HepG2 (cell line): ENCODE results near the gene FGFR3. TPM values are rescaled to one million over a fixed set of nuclear protein-coding genes. Genes with fewer than 3 reads are reported as not detected.
A peak's percentile ranks its signal among the peaks of the same experiment; 100 is the strongest.

Experiments
- ARID2 ChIP-seq: sonication (generic); formaldehyde crosslinking; IDR thresholded peaks from 2 replicates; pipeline ENCODE4 v1.8.1; 2022; ENCODE audit warnings: mild to moderate bottlenecking, missing genetic modification reagents, borderline replicate concordance
- CBX5 ChIP-seq: sonication (generic); formaldehyde crosslinking; IDR thresholded peaks from 2 replicates; pipeline ENCODE4 v1.4.0; 2020; ENCODE audit warnings: missing genetic modification reagents, borderline replicate concordance
- CSRNP2 ChIP-seq: sonication (generic); formaldehyde crosslinking; conservative IDR thresholded peaks from 2 replicates; pipeline ENCODE4 v1.8.0; 2022; ENCODE audit warnings: low read depth, missing genetic modification reagents
- EEA1 ChIP-seq: sonication (generic); formaldehyde crosslinking; IDR thresholded peaks from 2 replicates; pipeline ENCODE4 v1.5.1; 2020; ENCODE audit warnings: mild to moderate bottlenecking, missing genetic modification reagents, borderline replicate concordance
- GABPB1 ChIP-seq: IDR thresholded peaks from 2 replicates; pipeline ENCODE4 v1.6.1; 2016; ENCODE audit warnings: mild to moderate bottlenecking, missing genetic modification reagents, moderate library complexity, missing compliant biosample characterization
- GZF1 ChIP-seq: sonication (generic); formaldehyde crosslinking; IDR thresholded peaks from 2 replicates; pipeline ENCODE4 v1.5.1; 2020; ENCODE audit warnings: mild to moderate bottlenecking, missing genetic modification reagents
- HOXA9 ChIP-seq: sonication (generic); formaldehyde crosslinking; IDR thresholded peaks from 2 replicates; pipeline ENCODE4 v1.8.1; 2022; ENCODE audit warnings: missing genetic modification reagents, mild to moderate bottlenecking, moderate library complexity, borderline replicate concordance
- IKZF1 ChIP-seq: fragments of 450-650 bp; IDR thresholded peaks from 2 replicates; pipeline ENCODE4 v1.7.1; 2016
- NAIF1 ChIP-seq: sonication (generic); formaldehyde crosslinking; IDR thresholded peaks from 2 replicates; pipeline ENCODE4 v1.5.0; 2020; ENCODE audit warnings: mild to moderate bottlenecking, missing genetic modification reagents, borderline replicate concordance
- NFE2L2 ChIP-seq: fragments of 150-350 bp; IDR thresholded peaks from 2 replicates; pipeline ENCODE4 v1.6.1; 2014; ENCODE audit warnings: low read length
- PHF21A ChIP-seq: sonication (generic); formaldehyde crosslinking; IDR thresholded peaks from 2 replicates; pipeline ENCODE4 v1.5.0; 2020; ENCODE audit warnings: mild to moderate bottlenecking, missing genetic modification reagents
- SRF ChIP-seq: IDR thresholded peaks from 2 replicates; pipeline ENCODE4 v1.6.1; 2011; ENCODE audit warnings: mild to moderate bottlenecking, low read depth, low read length, moderate library complexity
- TERF1 ChIP-seq: sonication (generic); formaldehyde crosslinking; IDR thresholded peaks from 2 replicates; pipeline ENCODE4 v1.8.0; 2022; ENCODE audit warnings: mild to moderate bottlenecking, missing genetic modification reagents, moderate library complexity
- TP53 ChIP-seq: sonication (generic); formaldehyde crosslinking; conservative IDR thresholded peaks from 2 replicates; pipeline ENCODE4 v1.4.0; 2020; ENCODE audit warnings: missing genetic modification reagents
- TSC22D2 ChIP-seq: sonication (generic); formaldehyde crosslinking; IDR thresholded peaks from 2 replicates; pipeline ENCODE4 v1.5.1; 2020; ENCODE audit warnings: missing genetic modification reagents, mild to moderate bottlenecking, borderline replicate concordance
- XBP1 ChIP-seq: sonication (generic); formaldehyde crosslinking; IDR thresholded peaks from 2 replicates; pipeline ENCODE4 v1.5.0; 2020; ENCODE audit warnings: missing genetic modification reagents
- ZFP90 ChIP-seq: sonication (generic); formaldehyde crosslinking; IDR thresholded peaks from 2 replicates; pipeline ENCODE4 v1.8.0; 2022; ENCODE audit warnings: missing genetic modification reagents, mild to moderate bottlenecking, inconsistent platforms, borderline replicate concordance
- ZNF234 ChIP-seq: sonication (generic); formaldehyde crosslinking; conservative IDR thresholded peaks from 2 replicates; pipeline ENCODE4 v1.5.1; 2020; ENCODE audit warnings: mild to moderate bottlenecking, missing genetic modification reagents
- ZNF276 ChIP-seq: sonication (generic); formaldehyde crosslinking; IDR thresholded peaks from 2 replicates; pipeline ENCODE4 v1.4.0; 2020; ENCODE audit warnings: mild to moderate bottlenecking, low read depth, missing genetic modification reagents
- ZNF335 ChIP-seq: sonication (generic); formaldehyde crosslinking; IDR thresholded peaks from 2 replicates; pipeline ENCODE4 v1.4.0; 2020; ENCODE audit warnings: missing genetic modification reagents
- ZNF432 ChIP-seq: sonication (generic); formaldehyde crosslinking; IDR thresholded peaks from 2 replicates; pipeline ENCODE4 v1.5.0; 2020; ENCODE audit warnings: missing genetic modification reagents, mild to moderate bottlenecking, borderline replicate concordance
- ZNF737 ChIP-seq: sonication (generic); formaldehyde crosslinking; IDR thresholded peaks from 2 replicates; pipeline ENCODE4 v1.5.0; 2020; ENCODE audit warnings: missing genetic modification reagents, mild to moderate bottlenecking, borderline replicate concordance
- ZNF891 ChIP-seq: sonication (generic); formaldehyde crosslinking; IDR thresholded peaks from 2 replicates; pipeline ENCODE4 v1.5.0; 2020; ENCODE audit warnings: mild to moderate bottlenecking, missing genetic modification reagents
- ZUFSP ChIP-seq: sonication (generic); formaldehyde crosslinking; IDR thresholded peaks from 2 replicates; pipeline ENCODE4 v1.9.0; 2021; ENCODE audit warnings: missing genetic modification reagents, mild to moderate bottlenecking, borderline replicate concordance
- polyA plus RNA-seq, 8 experiments: library from polyadenylated mRNA; depleted of rRNA in 3 of 8; stranded (reverse) in 7 of 8; unstranded in 1 of 8; fragments of >200 nt; fragmentation: Illumina TruSeq in 4 of 8; extraction: Trizol in 4 of 8; gene quantifications; 2 replicates each; pipeline versions ENCODE4 v1.2.1 to v1.2.3, GENCODE V29; 2011 to 2016; ENCODE audit warnings: low read depth in 4 of 8, missing spikeins in 1 of 8, mixed read lengths in 1 of 8; ENCODE audit not compliant: insufficient read depth in 1 of 8
- total RNA-seq, 5 experiments: library from RNA; depleted of rRNA; stranded (reverse); fragments of >200 nt; fragmentation: Illumina TruSeq; extraction: Trizol; gene quantifications; 2 replicates each; pipeline ENCODE4 v1.2.3, GENCODE V29; 2016; ENCODE audit warnings: low read depth in 1 of 5

The FGFR3 gene
- total and polyA plus RNA-seq, 2 of the 13 experiments (the other 11 are each of a cell fraction or from before 2014, with no cell fraction given): 103 to 109 TPM

- 0 out of 2 replicates have a peak, but pooled peaks have one; percentile 17 for TF ChIP-seq NAIF1 (CRISPR knock-in tag)
- no peak for TF ChIP-seq CBX5 (CRISPR knock-in tag)
- no peak; the same call in 1 of the 2 replicates for TF ChIP-seq ARID2
- 0 out of 2 replicates have a peak, but pooled peaks have one; percentile 32 for TF ChIP-seq ZNF891 (CRISPR knock-in tag)
- TF ChIP-seq ZNF432 (CRISPR knock-in tag): no peak
- TF ChIP-seq NFE2L2: no peak
- TF ChIP-seq ZNF276: no peak
- TF ChIP-seq PHF21A (CRISPR knock-in tag): peak; percentile 67
- no peak for TF ChIP-seq XBP1 (CRISPR knock-in tag)
- no peak for TF ChIP-seq ZUFSP (CRISPR knock-in tag)
- no peak for TF ChIP-seq EEA1 (CRISPR knock-in tag)
- TF ChIP-seq ZNF737 (CRISPR knock-in tag): no peak
- TF ChIP-seq ZNF234 (CRISPR knock-in tag): no peak
- TF ChIP-seq CSRNP2 (CRISPR knock-in tag): no peak
- no peak for TF ChIP-seq SRF
- 0 out of 2 replicates have a peak, but pooled peaks have one; percentile 38 for TF ChIP-seq TERF1 (CRISPR knock-in tag)
- TF ChIP-seq TSC22D2 (CRISPR knock-in tag): no peak
- no peak for TF ChIP-seq HOXA9 (CRISPR knock-in tag)
- no peak for TF ChIP-seq IKZF1
- peak; percentile 47; the same call in 1 of the 2 replicates for TF ChIP-seq GABPB1 (CRISPR knock-in tag)
- no peak for TF ChIP-seq ZFP90 (CRISPR knock-in tag)
- 0 out of 2 replicates have a peak, but pooled peaks have one; percentile 53 for TF ChIP-seq ZNF335 (CRISPR knock-in tag)
- no peak for TF ChIP-seq TP53 (CRISPR knock-in tag)
- no peak for TF ChIP-seq GZF1
These were observed 24.6 kb upstream of the FGFR3 start (continued) for GRCh38 chr4:1768367-1769034.
